OCI-M2 (cell line): ENCODE data around the gene ITPKA.
"Not testable (repeated sequence)": the region's sequence is repeated elsewhere in the genome, so short reads cannot be mapped to it uniquely, and the experiment has no call there.

Experiments used
- DNase-seq: peaks from one replicate; lab custom pipeline; 2025; ENCODE audit not compliant: unreplicated experiment; lab: John Stamatoyannopoulos, UW

The ITPKA gene

GRCh38 chr15:41493205-41493901 is at the start of gene ITPKA:
TSS of gene ITPKA (plus strand) at chr15:41493874. CDS start at chr15:41493928, 54 bp downstream.
- no peak for DNase-seq

DNA sequence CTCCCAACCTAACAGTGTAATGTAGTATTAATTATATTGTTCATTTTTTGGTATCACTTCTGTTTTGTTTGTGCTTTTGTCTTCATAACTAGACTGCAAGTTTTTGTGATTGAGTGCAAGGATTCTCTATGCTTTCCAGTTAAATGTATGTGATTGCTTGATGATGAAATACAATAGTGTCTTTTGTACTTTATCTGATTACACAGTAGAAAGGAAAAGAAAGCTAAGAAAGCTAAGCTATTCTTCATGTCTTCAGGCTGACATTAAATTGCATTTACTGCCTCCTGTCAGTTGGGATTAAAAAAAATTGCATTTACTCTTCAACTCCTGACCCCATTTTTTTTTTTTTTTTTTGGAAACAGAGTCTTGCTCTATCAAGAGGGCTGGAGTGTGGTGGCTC is 48.3 kb upstream of the ITPKA start:
- DNase-seq = no peak

- no peak for DNase-seq
Observed at GRCh38 chr15:41462084-41462795, 31.4 kb upstream of the ITPKA start.

DNA sequence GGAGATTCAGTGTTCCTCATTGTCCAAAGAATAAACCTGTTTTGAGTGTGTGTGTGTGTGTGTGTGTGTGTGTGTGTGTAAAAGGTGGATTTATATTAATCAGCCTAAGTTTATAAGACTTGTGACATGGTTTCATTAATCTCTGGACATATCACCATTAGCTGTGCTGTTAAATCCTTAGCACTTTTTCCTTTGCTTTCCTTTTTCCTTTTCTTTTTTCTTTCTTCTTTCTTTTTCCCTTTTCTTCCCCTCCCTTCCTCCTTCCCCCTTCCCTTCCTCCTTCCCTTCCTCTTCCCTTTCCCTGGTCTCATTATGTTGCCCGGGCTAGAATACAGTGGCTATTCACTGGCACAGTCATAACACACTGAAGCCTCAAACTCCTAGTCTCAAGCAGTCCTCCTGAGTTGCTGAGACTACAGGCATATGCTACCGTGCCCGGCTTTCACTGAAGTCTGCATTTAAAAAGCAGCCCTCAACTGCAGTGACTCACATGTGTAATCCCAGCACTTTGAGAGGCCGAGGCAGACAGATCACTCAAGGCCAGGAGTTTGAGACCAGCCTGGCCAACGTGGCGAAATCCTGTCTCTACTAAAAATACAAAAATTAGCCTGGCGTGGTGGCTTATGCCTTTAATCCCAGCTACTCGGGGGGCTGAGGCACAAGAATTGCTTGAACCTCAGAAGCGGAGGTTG is 28.6 kb upstream of the ITPKA start:
- DNase-seq = no peak

- DNase-seq = no peak
Observed at GRCh38 chr15:41465822-41466421, 27.8 kb upstream of the ITPKA start.

DNA sequence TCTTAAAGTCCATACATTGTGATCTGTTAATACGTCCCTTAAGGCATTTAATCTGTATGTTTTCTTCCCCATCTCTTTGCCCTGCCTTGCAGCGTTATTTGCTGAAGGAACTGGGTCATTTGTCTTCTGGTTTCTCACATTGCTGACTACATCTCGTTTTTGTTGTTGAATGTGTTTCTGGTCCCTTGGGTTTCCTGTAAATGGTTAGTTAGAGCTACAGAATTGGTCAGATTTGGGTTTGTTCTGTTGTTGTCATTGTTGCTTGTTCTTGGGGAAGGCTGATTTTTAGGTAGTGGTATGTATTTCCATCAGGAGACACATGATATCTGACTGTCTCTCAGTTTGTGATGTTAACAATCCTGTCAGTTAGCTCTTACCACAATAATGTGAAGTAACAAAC is 27.0 kb upstream of the ITPKA start:
- no peak for DNase-seq

GRCh38 chr15:41469644-41470043 is 24.0 kb upstream of the ITPKA start:
- DNase-seq = not testable (repeated sequence)

- no peak for DNase-seq
Observed at GRCh38 chr15:41473418-41473817, 20.3 kb upstream of the ITPKA start.

- DNase-seq = no peak
Observed at GRCh38 chr15:41474436-41474835, 19.2 kb upstream of the ITPKA start.

- DNase-seq = no peak
Observed at GRCh38 chr15:41474941-41475340, 18.7 kb upstream of the ITPKA start.

GRCh38 chr15:41476416-41477048 is 17.1 kb upstream of the ITPKA start:
- no peak for DNase-seq

- DNase-seq = no peak
Observed at GRCh38 chr15:41480396-41481140, 13.1 kb upstream of the ITPKA start.

- no peak for DNase-seq
Observed at GRCh38 chr15:41482110-41482877, 11.4 kb upstream of the ITPKA start.

GRCh38 chr15:41483115-41483514 is 10.6 kb upstream of the ITPKA start:
- DNase-seq = no peak

GRCh38 chr15:41483519-41483918 is 10.2 kb upstream of the ITPKA start:
- DNase-seq = no peak

DNA sequence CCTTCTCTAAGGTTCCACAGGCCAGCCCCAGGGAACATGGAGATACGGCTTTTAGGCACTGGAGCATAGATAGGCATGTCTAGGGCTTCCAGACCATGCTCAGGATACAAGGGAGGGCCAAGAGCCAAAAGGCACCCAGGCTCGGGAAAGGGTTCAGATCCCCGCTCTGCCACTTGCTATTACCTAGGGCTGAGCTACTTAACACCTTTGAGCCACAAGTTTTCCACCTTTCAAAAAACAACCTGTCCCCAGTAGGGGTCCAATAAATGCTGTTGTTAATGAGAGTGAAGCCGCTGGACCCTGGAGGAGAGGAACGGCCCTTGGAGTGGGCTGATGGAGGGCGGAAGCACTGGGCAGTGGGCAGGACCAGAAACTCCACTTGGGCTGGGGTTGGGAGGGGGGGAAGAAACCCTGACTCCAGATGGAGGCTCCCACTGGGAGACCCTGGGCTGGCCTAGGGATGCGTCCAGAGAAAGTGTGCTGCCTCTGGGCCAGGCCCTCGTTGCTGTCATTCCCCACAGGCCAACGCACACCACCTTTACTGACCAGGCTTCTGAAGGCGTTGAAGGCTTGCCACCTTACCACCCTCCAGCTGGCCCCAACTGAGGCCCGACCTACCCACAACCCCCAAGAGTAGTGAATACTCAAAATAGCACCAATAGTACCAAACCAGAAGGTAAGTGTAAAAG is 8.6 kb upstream of the ITPKA start:
- no peak for DNase-seq

DNA sequence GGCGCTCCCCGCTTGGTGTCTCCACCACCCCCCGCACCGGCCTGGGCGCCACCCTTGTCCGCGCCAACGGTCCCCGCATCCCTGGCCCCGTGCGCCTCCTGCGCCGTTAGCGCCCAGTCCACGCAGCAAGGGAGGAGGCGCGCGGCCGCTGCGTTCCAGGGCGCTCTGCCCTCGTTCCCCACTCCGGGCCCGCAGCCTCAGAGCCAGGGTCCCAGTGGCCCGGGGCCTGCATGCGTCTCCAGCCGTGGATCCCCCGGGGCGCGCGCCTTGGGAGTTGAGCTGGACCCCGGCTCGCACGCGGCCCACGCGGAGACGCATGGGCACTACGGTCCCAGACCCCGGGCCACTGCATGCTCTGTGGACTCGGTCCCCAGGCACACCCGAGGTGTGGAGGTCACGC is 7.4 kb upstream of the ITPKA start:
- DNase-seq = no peak

DNA sequence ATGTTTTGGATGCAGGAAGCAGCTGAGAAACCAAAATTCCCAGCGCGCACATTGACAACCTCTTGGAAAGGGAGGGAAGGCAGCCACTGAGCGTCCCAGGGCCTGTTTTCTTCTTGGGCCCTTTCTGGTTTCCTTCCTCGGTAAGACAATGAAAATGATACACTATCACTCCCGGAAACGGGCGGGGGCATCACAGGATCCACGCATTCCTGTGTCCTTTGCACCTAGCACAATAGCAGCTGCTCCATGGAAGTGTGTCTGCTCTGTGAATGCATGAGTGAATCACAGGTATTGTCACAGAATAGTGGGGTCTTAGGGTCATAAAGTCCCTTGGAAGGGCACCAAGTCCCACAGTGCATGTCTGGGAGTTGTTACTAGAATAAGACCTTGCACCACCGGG is 6.3 kb upstream of the ITPKA start:
- no peak for DNase-seq

- DNase-seq = no peak
Observed at GRCh38 chr15:41487802-41488201, 5.9 kb upstream of the ITPKA start.
